Panc1 (cell line): Measurements from ENCODE around the gene EXOC3L4. TPM values are rescaled to one million over a fixed set of nuclear protein-coding genes. Genes with fewer than 3 reads are reported as not detected.

Source experiments
- ATAC-seq: fragments of 200-7000 bp; cut with Tn5 transposase; 2 replicates; pipeline ENCODE4 v1.9.1; 2020; ENCODE audit warnings: mild to moderate bottlenecking, moderate library complexity
- BruUV-seq: library from RNA; stranded (reverse); fragments of 400-500 nt; replicated peaks from 2 replicates; lab custom pipeline; 2021; lab: Mats Ljungman, UMichigan
- CTCF ChIA-PET: fragments of 300-600 bp; sonication (Branson Sonifier 250); formaldehyde crosslinking; loops from one replicate; lab custom pipeline; 2022; ENCODE audit warnings: antibody characterized with exemption; lab: Charles Lee
- POLR2A ChIA-PET: fragments of 300-600 bp; sonication (Branson Sonifier 250); formaldehyde crosslinking; loops from one replicate; lab custom pipeline; 2022; ENCODE audit warnings: antibody characterized with exemption; lab: Charles Lee
- DNase-seq: peaks from one replicate; pipeline ENCODE4 v3.0.0-alpha.2; 2010; ENCODE audit warnings: low read depth, low spot score
- H3K27ac ChIP-seq: 2 replicates; pipeline ENCODE4 v1.5.1; 2011; ENCODE audit warnings: mild to moderate bottlenecking, low read length, inconsistent platforms
- H3K27me3 ChIP-seq: fragments of 200-500 bp; sonication (Bioruptor generic); 2 replicates; pipeline ENCODE4 v1.6.0; 2014; ENCODE audit warnings: low read length, inconsistent platforms; ENCODE audit not compliant: control insufficient read depth, insufficient read depth
- H3K36me3 ChIP-seq: fragments of 200-500 bp; sonication (Bioruptor generic); 2 replicates; pipeline ENCODE4 v1.5.1; 2014; ENCODE audit warnings: inconsistent platforms, mild to moderate bottlenecking, low read length, moderate library complexity; ENCODE audit not compliant: control insufficient read depth, insufficient read depth
- H3K4me1 ChIP-seq: 2 replicates; pipeline ENCODE4 v1.5.1; 2011; ENCODE audit warnings: inconsistent platforms, mild to moderate bottlenecking, low read length, moderate library complexity; ENCODE audit not compliant: control insufficient read depth, insufficient read depth
- H3K4me3 ChIP-seq, 2 experiments: 2 replicates each; pipeline ENCODE4 v1.5.1; 2011 to 2012; ENCODE audit warnings: low read depth in 2 of 2, low read length in 2 of 2, mild to moderate bottlenecking in 2 of 2, inconsistent platforms in 1 of 2, moderate library complexity in 1 of 2
- H3K9me3 ChIP-seq: fragments of 200-500 bp; sonication (Bioruptor generic); 2 replicates; pipeline ENCODE4 v1.5.1; 2014; ENCODE audit warnings: low read depth, mild to moderate bottlenecking, inconsistent platforms, low read length, moderate library complexity; ENCODE audit not compliant: control insufficient read depth, insufficient read depth
- CTCF ChIP-seq: fragments of 450-650 bp; IDR thresholded peaks from 2 replicates; pipeline ENCODE4 v1.5.1; 2017; ENCODE audit warnings: mild to moderate bottlenecking
- POLR2AphosphoS5 ChIP-seq: IDR thresholded peaks from 2 replicates; pipeline ENCODE4 v1.6.1; 2012; ENCODE audit warnings: mild to moderate bottlenecking, low read depth, low read length, moderate library complexity
- REST ChIP-seq, 2 experiments: IDR thresholded peaks; 2 replicates each; pipeline ENCODE4 v1.6.1; 2011 to 2012; ENCODE audit warnings: low read depth in 2 of 2, control low read depth in 1 of 2, low read length in 1 of 2, mild to moderate bottlenecking in 1 of 2, moderate library complexity in 1 of 2; ENCODE audit not compliant: insufficient read depth in 1 of 2
- SIN3A ChIP-seq: IDR thresholded peaks from 2 replicates; pipeline ENCODE4 v1.6.1; 2012; ENCODE audit warnings: low read depth, mild to moderate bottlenecking, low read length, moderate library complexity, borderline replicate concordance; ENCODE audit not compliant: insufficient read depth
- TCF7L2 ChIP-seq: IDR thresholded peaks from 2 replicates; pipeline ENCODE4 v1.6.1; 2011; ENCODE audit warnings: mild to moderate bottlenecking, low read depth, low read length, inconsistent platforms
- in situ Hi-C: cut with HindIII; loops from 2 replicates; pipeline ENCODE4 v1.10.0; 2016; ENCODE audit warnings: low sequenced_read_pairs, low pct_unique_long_range_greater_than_20kb
- intact Hi-C: fragments of 100-400 bp; cut with micrococcal nuclease; formaldehyde crosslinking; loops from one replicate; pipeline ENCODE4 v1.10.0; 2022; ENCODE audit not compliant: unreplicated experiment
- total RNA-seq: library from RNA; stranded (reverse); gene quantifications from one replicate; pipeline ENCODE4 v1.2.1, GENCODE V29; 2021; ENCODE audit not compliant: unreplicated experiment

The EXOC3L4 gene
- total RNA-seq, 1 experiment from 2014 or later = 2.6 TPM

GRCh38 chr14:103070971-103071542 is 23.5 kb upstream of the EXOC3L4 start:
- Histone ChIP-seq H3K4me3 (no peak overlapping the region), H3K9me3 (no peaks in the 10 kb centered on the region), H3K36me3 (no peaks in the 10 kb centered on the region), H3K27ac (no peak overlapping the region), H3K4me1 (peaks cover 19% of the 10 kb centered on the region), H3K27me3 (no peaks in the 10 kb centered on the region)
- DNase-seq (no peak), ATAC-seq (no peak)
- in situ Hi-C loops = no loop called here
- ChIA-PET CTCF (no interaction called here), POLR2A (no interaction called here)
- TF ChIP-seq POLR2AphosphoS5 = no peak
- TF ChIP-seq REST (IDR thresholded peaks at IDR 0.05; ENCODE audit: insufficient read depth in 1 of 2, low read depth in 2 of 2, low read length in 1 of 2) = no peak
- TF ChIP-seq CTCF = no peak
- TF ChIP-seq SIN3A = no peak
- TF ChIP-seq TCF7L2 = no peak
- BruUV-seq = no TSS peak
- intact Hi-C loops = loop anchor here (10.0 kb wide), 1 partner anchor 114 kb away; no protein-coding TSS in a partner anchor

GRCh38 chr14:103071544-103072251 is 22.8 kb upstream of the EXOC3L4 start:
- no peaks in the 10 kb centered on the region for H3K9me3 ChIP-seq
- H3K4me3 ChIP-seq = no peak overlapping the region
- intact Hi-C loops (loop anchor here (10.0 kb wide), 1 partner anchor 113 kb away; no protein-coding TSS in a partner anchor), in situ Hi-C loops (no loop called here)
- POLR2A ChIA-PET = no interaction called here
- H3K27ac ChIP-seq = no peak overlapping the region
- no TSS peak for BruUV-seq
- TF ChIP-seq TCF7L2 = no peak
- no peaks in the 10 kb centered on the region for H3K27me3 ChIP-seq
- CTCF ChIA-PET = no interaction called here
- no peaks in the 10 kb centered on the region for H3K36me3 ChIP-seq
- no peak for DNase-seq
- ATAC-seq = no peak
- H3K4me1 ChIP-seq = peaks cover 19% of the 10 kb centered on the region
